Raji (cell line): ENCODE data around the gene CFAP20.

Experiments used
- POLR2A ChIP-seq: IDR thresholded peaks from 2 replicates; pipeline ENCODE4 v1.6.1; 2011; ENCODE audit warnings: low read depth, low read length, control low read depth; ENCODE audit not compliant: insufficient read depth

CFAP20 gene

GRCh38 chr16:58114827-58115825, 14.1 kb downstream of the CFAP20 start:
- TF ChIP-seq POLR2A, result no peak

GRCh38 chr16:58111302-58111627, 17.9 kb downstream of the CFAP20 start:
- TF ChIP-seq POLR2A, result no peak

GRCh38 chr16:58110571-58111301, 18.4 kb downstream of the CFAP20 start:
- TF ChIP-seq POLR2A, result no peak

GRCh38 chr16:58109881-58110280, 19.3 kb downstream of the CFAP20 start:
- TF ChIP-seq POLR2A, result no peak

- no peak for TF ChIP-seq POLR2A
These were observed 19.9 kb downstream of the CFAP20 start for GRCh38 chr16:58109330-58109729.

GRCh38 chr16:58107709-58108108, 21.5 kb downstream of the CFAP20 start:
- no peak for TF ChIP-seq POLR2A

GRCh38 chr16:58107228-58107627, 22.0 kb downstream of the CFAP20 start:
- TF ChIP-seq POLR2A, result no peak

- TF ChIP-seq POLR2A, result no peak
These were observed 23.6 kb downstream of the CFAP20 start for GRCh38 chr16:58105631-58106030.

- no peak for TF ChIP-seq POLR2A
These were observed 26.4 kb downstream of the CFAP20 start for GRCh38 chr16:58102665-58103392.

- no peak for TF ChIP-seq POLR2A
These were observed 29.3 kb downstream of the CFAP20 start for GRCh38 chr16:58099956-58100300.

GRCh38 chr16:58099097-58099955, 29.9 kb downstream of the CFAP20 start:
- TF ChIP-seq POLR2A, result no peak

- no peak for TF ChIP-seq POLR2A
These were observed 30.7 kb downstream of the CFAP20 start for GRCh38 chr16:58098207-58099096.

- TF ChIP-seq POLR2A, result no peak
These were observed 32.9 kb downstream of the CFAP20 start for GRCh38 chr16:58096249-58096648.
